ENCODE measurements around the gene CWF19L1.
A peak's percentile ranks its signal among the peaks of the same experiment; 100 is the strongest.

Gene CWF19L1

DNA sequence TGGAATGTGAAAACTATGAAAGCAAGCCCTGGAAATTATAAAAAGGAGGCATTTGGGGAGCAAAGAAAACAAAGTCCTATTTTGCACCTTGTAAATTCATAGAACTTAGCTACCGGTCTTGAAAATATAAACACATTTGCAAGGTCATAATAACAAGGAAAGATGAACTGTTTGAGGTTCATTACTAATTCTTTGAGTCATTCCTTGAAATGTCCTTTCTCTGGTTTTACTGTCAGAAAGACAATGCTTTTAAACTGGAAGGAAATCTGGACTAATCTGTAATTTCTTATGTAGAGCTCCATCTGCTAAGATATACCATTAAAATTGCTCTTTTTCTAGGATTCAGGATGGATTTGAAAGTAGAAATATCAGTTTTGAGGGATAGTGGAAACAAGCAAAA, 83.0 kb downstream of the CWF19L1 start:
- peaks cover 0 to 22% (median 0%) of the 10 kb centered on the region in 3 donors for H3K36me3 ChIP-seq
- H3K4me1 ChIP-seq, result peaks cover 0 to 29% (median 11%) of the 10 kb centered on the region in 4 donors
- TF ChIP-seq, protein P1, sequence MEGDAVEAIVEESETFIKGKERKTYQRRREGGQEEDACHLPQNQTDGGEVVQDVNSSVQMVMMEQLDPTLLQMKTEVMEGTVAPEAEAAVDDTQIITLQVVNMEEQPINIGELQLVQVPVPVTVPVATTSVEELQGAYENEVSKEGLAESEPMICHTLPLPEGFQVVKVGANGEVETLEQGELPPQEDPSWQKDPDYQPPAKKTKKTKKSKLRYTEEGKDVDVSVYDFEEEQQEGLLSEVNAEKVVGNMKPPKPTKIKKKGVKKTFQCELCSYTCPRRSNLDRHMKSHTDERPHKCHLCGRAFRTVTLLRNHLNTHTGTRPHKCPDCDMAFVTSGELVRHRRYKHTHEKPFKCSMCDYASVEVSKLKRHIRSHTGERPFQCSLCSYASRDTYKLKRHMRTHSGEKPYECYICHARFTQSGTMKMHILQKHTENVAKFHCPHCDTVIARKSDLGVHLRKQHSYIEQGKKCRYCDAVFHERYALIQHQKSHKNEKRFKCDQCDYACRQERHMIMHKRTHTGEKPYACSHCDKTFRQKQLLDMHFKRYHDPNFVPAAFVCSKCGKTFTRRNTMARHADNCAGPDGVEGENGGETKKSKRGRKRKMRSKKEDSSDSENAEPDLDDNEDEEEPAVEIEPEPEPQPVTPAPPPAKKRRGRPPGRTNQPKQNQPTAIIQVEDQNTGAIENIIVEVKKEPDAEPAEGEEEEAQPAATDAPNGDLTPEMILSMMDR (IDR thresholded peaks at IDR 0.05), result no peak
- intact Hi-C loops (cut with DNase I; ENCODE audit: low total_unique reads), result no loop called here
- H3K27ac ChIP-seq, result peak overlapping the region in 1 of 2 donors; percentile 90
- peak overlapping the region; percentile 85 to 98 for H3K4me3 ChIP-seq
- no peak for DNase-seq
- no peaks in the 10 kb centered on the region for H3K9me3 ChIP-seq
- H3K27me3 ChIP-seq, result no peaks in the 10 kb centered on the region

DNA sequence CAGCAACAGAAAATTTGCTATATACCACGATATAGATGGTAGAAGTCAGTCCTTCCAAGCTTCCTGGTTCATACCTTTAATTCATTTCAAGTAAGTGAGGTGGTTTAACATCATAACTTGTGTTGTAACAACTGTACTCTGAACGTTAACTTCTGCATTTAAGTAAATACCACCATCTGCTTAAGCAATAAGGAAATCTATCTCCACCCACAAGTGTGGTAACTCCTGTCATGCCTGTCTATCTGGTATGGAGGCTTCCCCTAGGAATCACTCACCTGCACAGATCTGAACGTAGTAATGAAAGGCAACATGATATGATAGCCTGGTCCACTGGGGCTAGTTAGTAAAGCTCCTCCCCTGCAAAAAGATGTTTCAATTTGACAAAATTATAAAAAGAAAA, 84.0 kb downstream of the CWF19L1 start:
- peaks cover 0 to 31% (median 3%) of the 10 kb centered on the region in 3 donors for H3K36me3 ChIP-seq
- H3K9me3 ChIP-seq, result no peaks in the 10 kb centered on the region
- H3K27ac ChIP-seq, result no peak overlapping the region
- H3K27me3 ChIP-seq, result no peaks in the 10 kb centered on the region
- no peak for DNase-seq
- TF ChIP-seq, protein P1 (IDR thresholded peaks at IDR 0.05), result no peak
- H3K4me1 ChIP-seq, result peaks cover 0 to 29% (median 11%) of the 10 kb centered on the region in 4 donors
- H3K4me3 ChIP-seq, result no peak overlapping the region
- intact Hi-C loops (cut with DNase I; ENCODE audit: low total_unique reads), result no loop called here

DNA sequence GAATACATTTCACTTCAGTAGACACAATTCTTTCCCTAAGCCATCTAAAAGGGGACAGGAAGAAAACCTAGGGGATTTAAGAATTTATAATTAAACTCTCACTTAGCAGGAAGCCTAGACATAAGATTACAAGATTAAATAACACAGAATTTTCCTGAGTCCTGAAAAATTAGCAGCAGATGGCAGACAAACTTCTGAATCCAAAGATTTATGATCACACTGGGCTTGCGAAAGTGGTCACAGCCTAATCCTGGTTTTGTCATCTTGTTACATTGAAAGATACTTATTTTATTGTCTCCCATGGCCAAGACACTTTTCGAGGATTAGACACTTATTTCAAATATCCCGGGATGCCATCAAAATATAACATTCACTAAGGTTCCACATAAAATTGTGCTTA, 84.5 kb downstream of the CWF19L1 start:
- Histone ChIP-seq H3K9me3 (no peaks in the 10 kb centered on the region), H3K27ac (no peak overlapping the region), H3K27me3 (no peaks in the 10 kb centered on the region), H3K4me1 (peaks cover 0 to 29% (median 11%) of the 10 kb centered on the region in 4 donors), H3K36me3 (peaks cover 0 to 37% (median 7%) of the 10 kb centered on the region in 3 donors), H3K4me3 (no peak overlapping the region)
- no peak for DNase-seq
- intact Hi-C loops (cut with DNase I; ENCODE audit: low total_unique reads), result no loop called here
- TF ChIP-seq, protein P1 (IDR thresholded peaks at IDR 0.05), result no peak

Measured in tibial artery (tissue), 4 donors.